Ovary (tissue), 3 donors: Measurements from ENCODE around the gene XRCC6.

Experiments used
- POLR2A ChIP-seq: fragments of 450-650 bp; IDR thresholded peaks from one replicate; pipeline ENCODE4 v1.6.1; 2017; ENCODE audit warnings: antibody characterized with exemption, mild to moderate bottlenecking, moderate library complexity
- TF ChIP-seq, protein P1 (sequence below), 3 donors: fragments of 450-650 bp in 2 of 3; fragments of 200-600 bp in 1 of 3; IDR thresholded peaks; one replicate each; pipeline versions ENCODE4 v1.5.1 to v1.8.0; 2016 to 2022; ENCODE audit warnings: antibody characterized with exemption in 3 of 3, mild to moderate bottlenecking in 1 of 3
- donor health status: DM: no; HTN: no; CAD: no.

DNA sequence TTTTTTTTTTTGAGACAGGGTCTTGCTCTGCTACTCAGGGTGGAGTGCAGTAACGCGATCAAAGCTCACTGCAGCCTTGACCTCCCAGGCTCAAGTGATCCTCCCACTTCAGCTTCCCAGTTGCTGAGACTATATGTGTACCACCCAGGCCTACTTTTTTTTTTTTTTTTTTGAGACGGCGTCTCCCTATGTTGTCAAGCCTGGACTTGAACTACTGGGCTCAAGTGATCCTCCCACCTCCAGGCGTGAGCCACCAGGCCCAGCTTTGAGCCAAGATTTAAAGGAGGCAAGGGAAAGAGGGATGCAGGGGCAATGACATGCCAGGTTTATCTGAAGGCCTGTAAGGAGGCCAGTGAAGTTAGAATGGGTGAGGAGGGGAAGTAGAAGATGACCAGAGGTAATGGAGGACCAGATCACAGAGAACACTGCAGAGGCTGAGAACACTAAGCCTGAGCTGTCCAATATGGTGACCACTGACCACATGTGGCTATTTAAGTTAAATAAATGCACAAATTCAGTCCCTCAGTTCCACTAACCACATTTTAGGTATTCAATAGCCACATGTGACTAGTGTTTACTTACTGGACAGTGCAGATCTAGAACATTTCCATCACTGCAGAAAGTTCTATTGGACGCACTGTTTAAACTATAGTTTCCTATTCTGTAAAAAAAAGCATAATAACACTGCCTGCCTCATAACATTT, 8.3 kb upstream of the XRCC6 start:
- TF ChIP-seq, protein P1, sequence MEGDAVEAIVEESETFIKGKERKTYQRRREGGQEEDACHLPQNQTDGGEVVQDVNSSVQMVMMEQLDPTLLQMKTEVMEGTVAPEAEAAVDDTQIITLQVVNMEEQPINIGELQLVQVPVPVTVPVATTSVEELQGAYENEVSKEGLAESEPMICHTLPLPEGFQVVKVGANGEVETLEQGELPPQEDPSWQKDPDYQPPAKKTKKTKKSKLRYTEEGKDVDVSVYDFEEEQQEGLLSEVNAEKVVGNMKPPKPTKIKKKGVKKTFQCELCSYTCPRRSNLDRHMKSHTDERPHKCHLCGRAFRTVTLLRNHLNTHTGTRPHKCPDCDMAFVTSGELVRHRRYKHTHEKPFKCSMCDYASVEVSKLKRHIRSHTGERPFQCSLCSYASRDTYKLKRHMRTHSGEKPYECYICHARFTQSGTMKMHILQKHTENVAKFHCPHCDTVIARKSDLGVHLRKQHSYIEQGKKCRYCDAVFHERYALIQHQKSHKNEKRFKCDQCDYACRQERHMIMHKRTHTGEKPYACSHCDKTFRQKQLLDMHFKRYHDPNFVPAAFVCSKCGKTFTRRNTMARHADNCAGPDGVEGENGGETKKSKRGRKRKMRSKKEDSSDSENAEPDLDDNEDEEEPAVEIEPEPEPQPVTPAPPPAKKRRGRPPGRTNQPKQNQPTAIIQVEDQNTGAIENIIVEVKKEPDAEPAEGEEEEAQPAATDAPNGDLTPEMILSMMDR (IDR thresholded peaks at IDR 0.05), result no peak
- TF ChIP-seq POLR2A, result no peak
